Spinal cord (tissue), 10 donors: Measurements from ENCODE around the gene OGFOD3. TPM values are rescaled to one million over a fixed set of nuclear protein-coding genes. Genes with fewer than 3 reads are reported as not detected.
"Not testable (repeated sequence)": the region's sequence is repeated elsewhere in the genome, so short reads cannot be mapped to it uniquely, and the experiment has no call there.

Experiments
- DNase-seq, 6 donors: peaks; one replicate each; pipeline versions ENCODE4 v3.0.0 to v3.0.0-alpha.2; 2013 to 2015; ENCODE audit warnings: low spot score in 6 of 6, low read depth in 4 of 6
- H3K27ac ChIP-seq: one replicate; pipeline ENCODE4 v1.5.1; 2013; ENCODE audit warnings: low read depth, low read length, control low read depth
- H3K27me3 ChIP-seq: one replicate; pipeline ENCODE4 v1.6.1; 2013; ENCODE audit warnings: low read length; ENCODE audit not compliant: control insufficient read depth, insufficient read depth
- H3K36me3 ChIP-seq: one replicate; pipeline ENCODE4 v1.6.1; 2013; ENCODE audit warnings: low read length; ENCODE audit not compliant: control insufficient read depth, insufficient read depth
- H3K4me1 ChIP-seq: one replicate; pipeline ENCODE4 v1.6.1; 2013; ENCODE audit warnings: low read length; ENCODE audit not compliant: control insufficient read depth, insufficient read depth
- H3K4me3 ChIP-seq: one replicate; pipeline ENCODE4 v1.5.1; 2013; ENCODE audit warnings: low read depth, low read length, control low read depth
- H3K9me3 ChIP-seq: one replicate; pipeline ENCODE4 v1.6.1; 2013; ENCODE audit warnings: low read length; ENCODE audit not compliant: control insufficient read depth, insufficient read depth
- WGBS: methylation state at CpG from one replicate; pipeline ENCODE4 v1.1.5; 2013; ENCODE audit warnings: missing lambda C conversion rate; ENCODE audit not compliant: insufficient coverage; 5-methylcytosine and 5-hydroxymethylcytosine counted together
- polyA plus RNA-seq, 2 donors: library from polyadenylated mRNA; unstranded; fragments of 120-200 nt; gene quantifications; one replicate each; pipeline ENCODE4 v1.2.1, GENCODE V29; 2013; ENCODE audit not compliant: insufficient read length in 2 of 2
- total RNA-seq, 2 donors: library from RNA; depleted of rRNA in 1 of 2; stranded (reverse); fragments of 120-200 nt in 1 of 2; fragments of >200 nt in 1 of 2; gene quantifications; one replicate each; pipeline versions ENCODE4 v1.2.3 to v1.2.4, GENCODE V29; 2013 to 2014
- donor health status: healthy.

Gene OGFOD3
- total and polyA plus RNA-seq, 4 donors, result 12.5 to 31.1 (median 27.2) TPM

DNA sequence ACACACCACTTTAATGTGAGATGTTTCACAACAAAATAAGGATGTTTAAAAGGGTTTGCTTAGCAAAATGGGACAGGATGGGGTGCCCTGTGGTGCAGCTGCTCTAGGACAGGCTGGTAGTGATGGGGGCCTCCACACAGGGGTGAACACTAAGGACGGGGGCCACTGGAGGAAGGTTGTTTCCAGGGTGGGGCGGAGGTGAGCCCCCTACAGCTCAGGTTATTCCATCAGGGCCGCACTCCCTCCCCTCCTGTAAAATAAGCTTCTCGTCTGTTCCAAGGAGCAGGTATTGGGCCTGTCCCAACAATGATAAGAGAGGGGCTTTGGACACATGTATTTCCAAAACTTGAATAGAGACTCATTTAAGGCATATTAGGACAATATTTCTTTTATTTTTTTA is 2.1 kb downstream of the OGFOD3 start:
- Histone ChIP-seq H3K27ac (no peak overlapping the region), H3K36me3 (peaks cover 37% of the 10 kb centered on the region), H3K27me3 (no peaks in the 10 kb centered on the region), H3K4me3 (no peak overlapping the region), H3K9me3 (no peaks in the 10 kb centered on the region), H3K4me1 (peaks cover 17% of the 10 kb centered on the region)
- no peak for DNase-seq
- no CpG with 5 or more reads among the region's 4 CpGs for WGBS

DNA sequence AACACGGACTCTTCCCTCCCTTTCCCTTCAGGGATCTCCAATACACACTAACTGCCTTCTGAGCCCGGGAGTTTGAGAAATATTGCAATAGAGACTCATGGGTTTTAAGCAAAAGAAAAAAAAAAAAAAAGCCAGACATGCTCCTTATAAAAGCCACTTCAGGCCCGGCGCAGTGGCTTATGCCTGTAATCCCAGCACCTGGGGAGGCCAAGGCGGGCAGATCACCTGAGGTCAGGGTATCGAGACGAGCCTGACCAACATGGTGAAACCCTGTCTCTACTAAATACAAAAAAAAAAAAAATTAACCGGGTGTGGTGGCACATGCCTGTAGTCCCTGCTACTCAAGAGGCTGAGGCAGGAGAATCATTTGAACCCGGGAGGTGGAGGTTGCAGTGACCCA is 2.6 kb downstream of the OGFOD3 start:
- H3K36me3 ChIP-seq, result peaks cover 35% of the 10 kb centered on the region
- H3K4me1 ChIP-seq, result peaks cover 17% of the 10 kb centered on the region
- no peaks in the 10 kb centered on the region for H3K9me3 ChIP-seq
- no peak overlapping the region for H3K4me3 ChIP-seq
- no peak for DNase-seq
- WGBS, result 100% methylated on average over 1 of the region's 9 CpGs
- no peaks in the 10 kb centered on the region for H3K27me3 ChIP-seq
- no peak overlapping the region for H3K27ac ChIP-seq

DNA sequence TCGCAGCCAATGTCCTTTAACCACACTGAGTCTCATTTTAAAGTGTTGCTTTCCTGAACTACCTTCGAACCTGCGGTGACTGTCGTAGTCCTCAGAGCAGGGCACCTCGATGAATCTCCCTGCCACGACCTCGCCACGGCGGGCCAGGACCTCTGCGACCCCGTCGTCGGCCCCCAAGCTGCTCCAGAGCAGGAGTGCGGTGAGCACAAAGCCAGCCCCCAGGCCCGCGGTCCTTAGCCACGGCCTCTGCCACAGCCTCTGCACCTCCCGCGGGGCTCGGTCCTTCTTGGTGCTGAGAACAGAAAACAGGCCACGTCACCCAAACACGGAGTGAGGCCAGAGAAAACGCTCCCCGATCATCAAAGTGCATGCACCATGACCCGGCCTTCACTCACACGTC is 3.0 kb downstream of the OGFOD3 start:
- H3K4me1 ChIP-seq, result peaks cover 17% of the 10 kb centered on the region
- DNase-seq, result no peak
- no peaks in the 10 kb centered on the region for H3K27me3 ChIP-seq
- peaks cover 37% of the 10 kb centered on the region for H3K36me3 ChIP-seq
- H3K9me3 ChIP-seq, result no peaks in the 10 kb centered on the region
- no peak overlapping the region for H3K27ac ChIP-seq
- H3K4me3 ChIP-seq, result no peak overlapping the region
- WGBS, result 87% methylated on average over 22 of the region's 26 CpGs

DNA sequence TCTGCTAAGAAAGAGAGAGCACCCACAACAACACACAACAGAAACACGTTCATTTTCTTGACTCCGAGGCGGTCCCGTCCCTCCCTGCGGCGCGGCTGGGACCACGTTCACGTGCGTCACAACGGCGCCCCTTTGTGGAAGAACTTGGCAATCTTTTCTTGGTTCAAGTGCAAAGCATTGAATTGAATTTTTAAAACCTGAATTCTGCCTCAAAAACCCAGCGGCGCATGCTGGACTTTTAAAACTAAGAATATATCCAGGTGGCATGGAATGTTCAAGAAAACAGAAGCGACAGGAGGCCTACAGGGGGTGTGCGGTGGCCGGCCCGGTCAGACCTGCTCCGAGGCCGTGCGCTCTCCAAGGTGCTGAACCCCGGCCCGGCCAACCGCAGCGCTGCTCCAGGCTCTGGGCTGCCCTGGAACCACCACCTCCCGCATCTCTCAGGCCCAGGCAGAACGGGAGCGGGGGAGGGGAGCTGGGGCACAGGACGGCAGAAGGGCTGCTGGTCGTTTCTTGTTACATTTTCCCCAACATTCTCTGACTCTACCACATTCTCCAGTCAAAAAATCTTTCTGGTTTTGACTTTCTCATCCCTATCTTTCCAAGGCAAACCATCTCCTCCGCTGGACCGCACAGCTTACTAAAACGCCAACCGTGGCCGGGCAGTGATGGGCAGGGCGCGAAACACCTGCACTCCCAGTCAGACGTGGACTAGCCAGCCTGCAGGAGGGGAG is 3.7 kb downstream of the OGFOD3 start:
- Histone ChIP-seq H3K36me3 (peaks cover 40% of the 10 kb centered on the region), H3K27me3 (no peaks in the 10 kb centered on the region), H3K9me3 (no peaks in the 10 kb centered on the region), H3K4me1 (peaks cover 17% of the 10 kb centered on the region), H3K27ac (no peak overlapping the region), H3K4me3 (no peak overlapping the region)
- DNase-seq, result peak in 5 of 6 donors; percentile 51 to 92 (median 69)
- 24% methylated on average over 36 of the region's 38 CpGs for WGBS

DNA sequence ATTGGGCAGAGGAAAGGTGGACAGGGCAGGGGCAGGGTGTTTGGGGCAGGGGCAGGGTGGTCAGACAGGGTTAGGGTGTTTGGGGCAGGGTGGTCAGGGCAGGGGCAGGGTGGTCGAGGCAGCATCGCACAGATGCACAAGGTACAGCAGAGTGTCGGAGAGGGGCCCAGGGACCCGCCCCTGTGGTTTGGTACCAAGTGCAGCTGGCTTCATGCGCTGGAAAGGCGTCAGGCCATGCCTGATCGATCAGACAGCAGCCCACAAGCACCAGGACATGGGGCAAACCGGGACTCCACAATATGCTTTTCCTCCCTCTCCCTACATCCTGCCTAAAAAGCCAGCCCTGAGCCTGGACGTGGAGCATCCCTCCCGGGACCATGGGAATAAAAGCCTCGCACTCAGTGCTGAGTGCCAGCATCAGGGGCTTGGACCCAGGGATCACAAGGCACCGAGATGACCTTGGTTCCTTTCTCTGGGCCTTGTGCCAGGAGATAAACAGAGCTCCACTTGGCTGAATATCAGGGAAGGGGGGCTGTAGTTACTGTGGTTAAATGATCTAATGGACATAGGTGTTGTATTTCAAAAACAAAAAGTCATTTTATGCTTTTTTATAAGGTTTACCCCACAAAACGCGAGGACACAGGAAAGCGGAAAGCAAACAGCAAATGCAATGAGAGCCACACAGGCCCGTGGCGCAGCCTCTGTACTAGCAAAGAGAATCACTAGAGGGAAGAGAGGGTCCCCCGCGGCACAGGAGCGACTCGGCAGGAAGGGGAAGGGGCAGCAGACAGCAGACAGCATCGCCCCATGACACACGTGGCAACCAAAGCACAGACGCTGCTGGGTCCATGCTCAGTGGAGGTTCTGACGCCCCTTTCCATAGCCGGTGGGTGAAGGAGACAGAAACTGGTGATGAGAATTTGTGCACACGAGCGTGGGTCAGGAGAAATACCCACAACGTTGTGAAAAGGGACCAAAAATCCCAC is 5.6 kb downstream of the OGFOD3 start:
- 90% methylated on average over 24 of the region's 29 CpGs for WGBS
- Histone ChIP-seq H3K36me3 (peaks cover 53% of the 10 kb centered on the region), H3K27me3 (no peaks in the 10 kb centered on the region), H3K4me1 (peaks cover 12% of the 10 kb centered on the region), H3K4me3 (no peak overlapping the region), H3K9me3 (no peaks in the 10 kb centered on the region), H3K27ac (no peak overlapping the region)
- DNase-seq, result no peak

DNA sequence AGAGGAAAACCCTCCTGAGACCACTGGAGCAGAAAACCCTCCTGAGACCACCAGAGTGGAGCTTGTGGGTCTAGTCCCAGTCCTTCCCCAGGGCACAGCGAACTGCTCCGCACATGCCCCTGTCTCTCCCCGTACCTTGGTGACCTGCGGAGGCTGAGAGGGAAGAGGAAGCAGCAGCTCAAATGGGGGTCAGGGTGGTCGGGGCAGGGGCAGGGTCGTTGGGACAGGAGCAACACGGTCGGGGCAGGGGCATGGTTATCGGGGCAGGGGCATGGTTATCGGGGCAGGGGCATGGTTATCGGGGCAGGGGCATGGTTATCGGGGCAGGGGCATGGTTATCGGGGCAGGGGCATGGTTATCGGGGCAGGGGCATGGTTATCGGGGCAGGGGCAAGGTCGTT is 6.3 kb downstream of the OGFOD3 start:
- H3K27ac ChIP-seq, DNase-seq, H3K4me3 ChIP-seq, H3K9me3 ChIP-seq, H3K27me3 ChIP-seq: not testable (repeated sequence)
- peaks cover 59% of the 10 kb centered on the region for H3K36me3 ChIP-seq
- 95% methylated on average over 12 of the region's 16 CpGs for WGBS
- peaks cover 10% of the 10 kb centered on the region for H3K4me1 ChIP-seq

DNA sequence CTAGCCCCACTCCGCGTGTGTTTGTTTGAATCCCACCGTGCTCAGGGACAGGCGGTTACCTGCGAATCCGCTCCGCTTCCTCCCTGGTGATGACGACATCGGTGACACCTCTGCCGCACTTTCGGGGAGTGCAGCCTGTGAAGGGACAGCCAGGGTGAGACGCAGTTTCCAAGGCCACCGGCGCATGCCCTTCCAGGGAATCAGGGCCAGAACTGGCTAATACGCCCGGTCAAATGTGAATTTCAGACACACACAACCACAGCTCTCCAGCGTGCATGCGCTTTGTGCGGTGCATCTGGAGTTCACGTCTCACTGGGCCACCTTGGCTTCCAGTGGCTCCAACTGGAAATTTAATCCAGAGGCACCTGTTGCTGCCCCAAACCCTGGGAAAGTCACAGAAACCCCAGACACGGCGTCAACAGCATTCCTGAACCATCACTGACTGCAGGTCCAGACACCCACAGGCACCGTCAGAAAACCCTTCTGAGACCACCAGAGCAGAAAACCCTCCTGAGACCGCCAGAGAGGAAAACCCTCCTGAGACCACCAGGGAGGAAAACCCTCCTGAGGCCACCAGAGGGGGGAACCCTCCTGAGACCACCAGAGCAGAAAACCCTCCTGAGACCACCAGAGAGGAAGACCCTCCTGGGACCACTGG is 6.9 kb downstream of the OGFOD3 start:
- Histone ChIP-seq H3K4me3 (no peak overlapping the region), H3K27ac (no peak overlapping the region), H3K4me1 (peaks cover 10% of the 10 kb centered on the region), H3K27me3 (no peaks in the 10 kb centered on the region), H3K36me3 (peaks cover 59% of the 10 kb centered on the region), H3K9me3 (no peaks in the 10 kb centered on the region)
- no peak for DNase-seq
- WGBS, result 92% methylated on average over 20 of the region's 24 CpGs

DNA sequence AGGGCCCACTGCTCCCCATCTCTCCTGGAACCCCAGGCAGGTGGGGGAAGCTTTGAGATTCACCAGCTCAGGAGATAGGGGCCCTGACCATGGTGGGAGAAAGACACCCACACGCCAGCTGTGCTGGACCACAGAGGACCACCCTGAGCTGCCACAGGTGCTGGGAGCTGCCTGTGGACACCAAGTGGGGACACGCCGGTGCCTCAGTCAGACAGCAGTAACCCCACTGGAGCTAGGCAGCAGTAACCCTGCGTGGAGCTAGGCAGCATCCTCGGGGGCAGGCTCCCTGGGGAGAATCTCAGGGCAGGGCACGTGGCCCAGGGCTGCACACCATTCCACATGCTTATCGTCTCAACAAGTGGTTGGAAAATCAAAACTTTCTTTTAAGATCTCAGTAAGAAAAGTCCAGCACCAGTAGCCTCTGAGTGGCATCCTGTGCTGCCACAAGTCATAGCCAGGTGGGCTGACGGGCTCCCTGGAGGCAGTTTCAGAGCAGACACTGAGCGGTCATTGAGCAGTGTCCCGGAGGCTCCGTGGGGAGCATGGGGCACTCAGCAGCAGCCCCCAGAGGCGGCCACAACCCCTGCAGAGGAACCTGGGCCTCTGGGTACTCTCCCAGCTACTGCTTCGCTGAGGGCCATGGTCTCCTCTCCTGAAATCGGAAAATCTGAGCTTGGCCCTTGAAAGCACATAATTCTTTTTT is 8.2 kb downstream of the OGFOD3 start:
- Histone ChIP-seq H3K9me3 (no peaks in the 10 kb centered on the region), H3K27me3 (no peaks in the 10 kb centered on the region), H3K36me3 (peaks cover 63% of the 10 kb centered on the region), H3K4me1 (peaks cover 10% of the 10 kb centered on the region), H3K4me3 (no peak overlapping the region), H3K27ac (no peak overlapping the region)
- WGBS, result 88% methylated on average over 12 of the region's 14 CpGs
- DNase-seq, result no peak

DNA sequence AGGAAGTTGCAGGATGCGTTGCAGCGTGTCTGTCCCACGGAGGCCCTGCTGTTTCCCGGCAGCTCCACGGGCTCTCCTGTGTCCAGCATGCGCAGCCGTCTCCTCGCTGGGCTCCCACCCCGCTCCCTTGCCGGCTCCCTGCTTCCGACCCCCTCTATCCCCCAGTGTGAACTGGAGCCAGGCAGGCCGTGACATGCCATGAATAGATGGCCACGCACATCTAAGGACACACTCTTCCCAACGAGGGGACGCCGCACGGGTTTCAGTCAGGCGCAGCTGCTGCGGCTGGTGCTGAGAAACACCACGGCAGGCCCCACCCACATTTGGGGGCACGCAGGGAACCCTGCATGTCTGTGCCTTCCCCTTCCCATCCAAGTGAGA is 9.5 kb downstream of the OGFOD3 start:
- 89% methylated on average over 21 of the region's 21 CpGs for WGBS
- no peak for DNase-seq
- H3K27me3 ChIP-seq, result no peaks in the 10 kb centered on the region
- H3K9me3 ChIP-seq, result no peaks in the 10 kb centered on the region
- peaks cover 65% of the 10 kb centered on the region for H3K36me3 ChIP-seq
- H3K4me1 ChIP-seq, result no peaks in the 10 kb centered on the region
- no peak overlapping the region for H3K4me3 ChIP-seq
- H3K27ac ChIP-seq, result no peak overlapping the region
